ENCODE results near the gene KRT15.

The KRT15 gene

GRCh38 chr17:41483991-41484826 lies 34.5 kb downstream of the KRT15 start:
- DNase-seq (ENCODE audit: low read depth in 1 of 2, low spot score in 1 of 2), result no peak

GRCh38 chr17:41483531-41483930 lies 35.2 kb downstream of the KRT15 start:
- DNase-seq (ENCODE audit: low read depth in 1 of 2, low spot score in 1 of 2), result no peak

GRCh38 chr17:41481036-41481435 lies 37.7 kb downstream of the KRT15 start, which contains the start of gene KRT35:
Gene KRT35 (minus strand): TSS chr17:41481151. CDS start chr17:41481097, 54 bp downstream.
- DNase-seq (ENCODE audit: low read depth in 1 of 2, low spot score in 1 of 2), result no peak

DNA sequence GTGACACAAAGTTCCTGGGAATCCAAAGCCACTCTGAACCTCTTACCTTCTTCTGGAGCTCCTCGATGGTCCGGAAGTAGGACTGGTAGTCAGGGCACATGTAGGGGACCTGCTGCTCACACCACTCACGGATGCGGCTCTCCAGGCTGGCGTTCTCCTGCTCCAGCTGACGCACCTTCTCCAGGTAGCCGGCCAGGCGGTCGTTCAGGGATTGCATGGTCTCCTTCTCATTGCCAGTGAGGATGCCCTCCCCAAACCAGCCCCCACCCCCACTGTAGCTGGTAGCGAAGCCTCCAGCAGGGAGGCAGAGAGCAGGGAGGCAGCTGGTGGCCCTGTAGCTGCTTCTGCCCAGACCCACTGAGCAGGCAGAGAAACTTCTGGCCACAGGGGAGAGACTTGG lies 38.1 kb downstream of the KRT15 start:
- DNase-seq (ENCODE audit: low read depth in 1 of 2, low spot score in 1 of 2), result no peak

- DNase-seq (ENCODE audit: low read depth in 1 of 2, low spot score in 1 of 2), result no peak
These were observed 38.6 kb downstream of the KRT15 start for GRCh38 chr17:41480136-41480535.

DNA sequence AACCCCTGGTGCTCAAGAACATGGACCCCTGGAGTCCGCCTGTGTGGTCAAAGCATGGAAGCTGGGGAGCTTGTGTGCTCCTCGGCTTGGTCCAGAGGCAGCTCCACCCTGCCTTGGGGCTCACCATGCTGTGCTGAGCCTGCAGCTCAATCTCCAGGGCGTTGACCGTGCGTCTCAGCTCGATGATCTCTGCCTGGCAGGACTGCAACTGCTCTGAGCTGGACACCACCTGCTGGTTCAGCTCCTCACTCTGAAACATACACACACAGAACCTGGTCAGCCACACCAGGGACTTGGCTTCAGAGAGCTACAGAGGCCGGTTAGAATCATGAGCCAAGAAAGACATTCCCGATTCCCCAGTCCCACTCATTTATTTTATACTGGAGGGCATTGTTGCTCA lies 40.5 kb downstream of the KRT15 start:
- DNase-seq (ENCODE audit: low read depth in 1 of 2, low spot score in 1 of 2), result no peak

DNA sequence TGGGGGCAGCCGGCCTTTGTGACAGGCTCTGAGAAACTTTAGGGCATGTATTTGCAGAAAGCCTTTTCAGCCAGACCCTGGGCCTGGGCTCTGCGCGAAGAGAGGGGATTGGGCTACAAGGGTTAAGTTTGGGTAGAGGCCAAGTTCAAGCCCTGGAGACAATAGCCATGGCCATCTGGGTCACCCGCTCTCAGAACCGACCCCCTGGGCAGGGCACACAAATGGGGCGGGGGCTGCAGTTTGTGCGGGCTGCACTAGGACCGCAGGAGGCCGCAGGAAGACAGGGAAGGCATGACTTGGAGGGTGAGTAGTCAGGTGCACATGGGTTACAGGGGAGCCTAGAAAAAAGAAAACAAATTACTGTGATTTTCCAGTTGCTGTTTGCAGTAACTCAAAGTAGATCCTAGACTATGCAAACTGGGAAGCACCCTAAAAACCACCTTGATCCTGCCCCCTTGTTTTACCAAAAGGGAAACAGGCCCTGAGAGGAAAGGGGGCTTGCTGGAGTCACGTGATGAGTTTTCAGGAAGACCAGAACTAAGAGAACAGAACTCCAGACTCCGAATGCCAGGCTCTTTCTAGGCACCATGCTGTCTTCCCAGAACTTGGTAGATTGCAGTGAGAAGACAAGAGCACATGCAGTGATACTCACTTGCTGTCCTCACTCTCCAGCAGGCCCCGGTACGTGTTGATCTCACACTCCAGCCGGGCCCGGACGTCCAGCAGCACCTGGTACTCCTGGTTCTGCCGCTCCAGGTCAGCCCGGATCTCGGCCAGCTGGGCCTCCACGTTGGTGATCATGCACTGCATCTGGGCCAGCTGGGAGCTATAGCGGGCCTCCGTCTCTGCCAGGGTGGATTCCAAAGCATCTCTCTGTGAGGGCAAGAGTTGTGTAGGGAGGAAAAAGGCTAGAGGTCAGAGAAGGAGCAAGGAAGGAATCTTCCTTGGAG lies 41.5 kb downstream of the KRT15 start:
- no peak for DNase-seq (ENCODE audit: low read depth in 1 of 2, low spot score in 1 of 2)

GRCh38 chr17:41475421-41475820 lies 43.3 kb downstream of the KRT15 start:
- no peak for DNase-seq (ENCODE audit: low read depth in 1 of 2, low spot score in 1 of 2)

DNA sequence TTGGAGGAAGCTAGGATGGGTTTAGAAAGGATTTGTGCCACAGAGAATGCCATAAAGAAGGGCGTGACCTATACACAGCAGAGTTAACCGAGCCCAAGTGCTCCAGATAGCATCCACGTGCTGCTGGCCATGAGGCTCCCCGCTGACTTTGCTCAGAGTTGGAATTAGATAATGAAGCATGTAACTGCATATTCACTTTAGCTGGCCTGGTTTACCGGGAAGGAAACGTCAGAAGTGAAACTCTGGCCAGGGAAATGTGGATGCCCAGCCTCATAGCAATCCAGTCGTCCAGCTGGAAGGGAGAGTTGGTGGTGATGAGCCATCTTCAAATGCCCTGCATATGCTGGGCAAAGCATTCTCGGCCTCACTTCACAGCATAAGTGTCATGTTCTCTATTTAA lies 43.8 kb downstream of the KRT15 start:
- DNase-seq (ENCODE audit: low read depth in 1 of 2, low spot score in 1 of 2), result no peak

DNA sequence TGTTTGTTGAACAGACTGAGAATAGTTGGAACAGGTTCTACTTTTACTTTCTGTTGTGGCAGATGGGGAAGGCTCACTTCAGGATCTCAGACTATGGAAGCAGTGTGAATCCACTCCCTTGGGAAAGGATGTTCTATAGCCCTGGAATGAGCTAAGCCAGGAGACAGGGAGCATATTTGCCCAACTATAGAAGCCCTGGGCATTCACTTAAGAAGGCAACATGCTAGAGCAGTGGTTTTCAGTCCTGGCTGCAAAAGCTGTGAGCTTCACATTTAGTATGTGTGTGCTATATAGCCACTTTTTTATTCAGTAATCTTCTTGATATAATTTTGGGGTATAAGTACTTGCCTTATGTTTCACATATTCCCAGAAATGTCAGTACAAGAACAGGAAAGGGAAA lies 50.3 kb downstream of the KRT15 start:
- DNase-seq (ENCODE audit: low read depth in 1 of 2, low spot score in 1 of 2), result no peak

DNA sequence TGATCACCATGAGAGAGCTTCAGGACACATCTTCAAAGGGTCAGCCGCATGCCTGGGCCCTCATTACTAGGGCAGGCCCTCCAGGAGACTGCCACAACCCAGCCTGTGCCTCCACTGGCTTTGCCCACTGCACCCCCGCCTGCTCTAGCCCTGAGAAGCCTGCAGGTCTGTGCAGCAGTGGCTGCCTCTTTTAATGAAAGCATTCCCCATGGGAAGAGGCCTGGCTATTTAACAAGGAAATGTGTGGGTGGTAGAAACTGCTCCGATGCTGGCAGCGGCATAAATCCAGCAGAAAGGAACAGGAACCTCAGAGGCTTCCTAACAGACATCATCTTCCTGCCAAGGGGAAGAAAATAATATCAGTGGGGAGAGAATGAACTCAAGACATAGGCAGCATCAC lies 51.1 kb downstream of the KRT15 start:
- DNase-seq (ENCODE audit: low read depth in 1 of 2, low spot score in 1 of 2), result no peak

- DNase-seq (ENCODE audit: low read depth in 1 of 2, low spot score in 1 of 2), result no peak
These were observed 51.7 kb downstream of the KRT15 start, which contains the start of gene KRT32 for GRCh38 chr17:41466988-41467387. Gene KRT32 (minus strand): TSS chr17:41467386. CDS start chr17:41467325, 61 bp downstream.

DNA sequence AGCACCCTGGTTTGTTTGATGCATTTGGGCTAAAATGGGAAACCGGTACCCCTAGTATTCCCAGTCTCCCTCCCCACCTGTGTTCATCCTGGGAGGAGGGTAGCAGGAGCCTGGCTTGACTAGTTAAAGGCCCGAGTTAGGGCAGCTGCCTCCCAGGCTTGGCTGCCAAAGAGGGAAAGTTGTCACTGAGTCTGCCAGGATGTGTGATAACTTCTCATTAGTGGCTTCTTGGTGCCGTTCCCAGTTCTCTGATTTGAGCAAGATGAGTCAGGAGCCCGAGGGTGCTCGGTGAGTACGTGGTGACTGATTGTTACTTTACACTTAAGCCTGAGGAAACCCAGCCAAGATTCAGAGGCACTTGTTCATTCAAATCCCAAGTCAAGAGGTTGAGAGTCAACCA lies 54.0 kb downstream of the KRT15 start:
- DNase-seq (ENCODE audit: low read depth in 1 of 2, low spot score in 1 of 2), result no peak

DNA sequence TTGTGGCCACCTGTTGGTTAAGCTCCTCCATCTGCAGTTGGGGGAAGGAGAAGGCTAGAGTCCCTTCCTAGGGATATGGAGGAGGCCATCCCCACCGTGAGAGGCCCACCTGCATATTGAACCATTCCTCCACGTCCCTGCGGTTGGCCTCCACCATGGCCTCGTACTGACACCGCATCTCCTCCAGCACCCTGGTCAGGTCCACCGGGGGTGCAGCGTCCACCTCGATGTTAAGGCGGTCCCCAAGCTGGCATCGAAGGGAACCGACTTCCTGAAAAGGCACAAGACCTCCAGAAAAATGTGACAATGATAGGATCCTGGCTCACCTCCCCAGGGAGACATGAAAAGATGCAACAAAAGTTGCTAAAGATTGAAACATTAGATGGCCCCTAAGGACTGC lies 54.5 kb downstream of the KRT15 start:
- no peak for DNase-seq (ENCODE audit: low read depth in 1 of 2, low spot score in 1 of 2)

GRCh38 chr17:41463746-41464145 lies 54.9 kb downstream of the KRT15 start:
- DNase-seq (ENCODE audit: low read depth in 1 of 2, low spot score in 1 of 2), result no peak
